SK-N-SH treated with all-trans-retinoic acid at 6 μM for 48 hours (cell line): ENCODE results near the gene CYGB.
"Not testable (repeated sequence)": the region's sequence is repeated elsewhere in the genome, so short reads cannot be mapped to it uniquely, and the experiment has no call there.

Source experiments
- CREB5 ChIP-seq: fragments of 250-450 bp; sonication (Bioruptor Pico); IDR thresholded peaks from 2 replicates; pipeline ENCODE4 v1.5.1; 2020; ENCODE audit warnings: low read depth, mild to moderate bottlenecking, moderate library complexity
- CSRNP3 ChIP-seq: fragments of 250-450 bp; sonication (Bioruptor Pico); IDR thresholded peaks from 2 replicates; pipeline ENCODE4 v1.5.1; 2021; ENCODE audit warnings: mild to moderate bottlenecking, moderate library complexity
- ISL1 ChIP-seq: fragments of 250-450 bp; sonication (Bioruptor Pico); IDR thresholded peaks from 2 replicates; pipeline ENCODE4 v2.1.2; 2022; ENCODE audit warnings: mild to moderate bottlenecking, moderate library complexity
- PATZ1 ChIP-seq: fragments of 250-450 bp; sonication (Bioruptor Pico); IDR thresholded peaks from 2 replicates; pipeline ENCODE4 v1.8.0; 2020; ENCODE audit warnings: mild to moderate bottlenecking, moderate library complexity, borderline replicate concordance
- TOX ChIP-seq: fragments of 250-450 bp; sonication (Bioruptor Pico); IDR thresholded peaks from 2 replicates; pipeline ENCODE4 v1.8.0; 2021; ENCODE audit warnings: mild to moderate bottlenecking, moderate library complexity, borderline replicate concordance
- TSHZ2 ChIP-seq: fragments of 250-450 bp; sonication (Bioruptor Pico); IDR thresholded peaks from 2 replicates; pipeline ENCODE4 v1.5.0; 2020; ENCODE audit warnings: mild to moderate bottlenecking, moderate library complexity
- ZFP3 ChIP-seq: fragments of 250-450 bp; sonication (Bioruptor Pico); IDR thresholded peaks from 2 replicates; pipeline ENCODE4 v1.5.0; 2020; ENCODE audit warnings: mild to moderate bottlenecking, moderate library complexity
- ZNF8 ChIP-seq: fragments of 450-650 bp; formaldehyde crosslinking; IDR thresholded peaks from 2 replicates; pipeline ENCODE4 v1.5.0; 2020; ENCODE audit warnings: mild to moderate bottlenecking, moderate library complexity

GRCh38 chr17:76521683-76522082 lies 15.8 kb downstream of the CYGB start:
- not testable (repeated sequence) for TF ChIP-seq TOX (CRISPR knock-in tag); ZFP3 (CRISPR knock-in tag); TSHZ2 (CRISPR knock-in tag); CREB5 (CRISPR knock-in tag); ISL1 (CRISPR knock-in tag); CSRNP3 (CRISPR knock-in tag); ZNF8 (CRISPR knock-in tag); PATZ1
